NCI-H82 treated with DMSO at 0.1 percent for 48 hours (cell line): ENCODE measurements around the gene ZMYND15.

Experiments used
- DNase-seq: peaks from one replicate; lab custom pipeline; 2025; ENCODE audit not compliant: unreplicated experiment; lab: John Stamatoyannopoulos, UW

The ZMYND15 gene

GRCh38 chr17:4715063-4715744 lies 24.4 kb upstream of the ZMYND15 start:
- DNase-seq, result no peak

- no peak for DNase-seq
Observed at GRCh38 chr17:4716081-4716480, 23.6 kb upstream of the ZMYND15 start.

GRCh38 chr17:4717791-4718190 lies 21.8 kb upstream of the ZMYND15 start:
- DNase-seq, result no peak

- no peak for DNase-seq
Observed at GRCh38 chr17:4718276-4718675, 21.4 kb upstream of the ZMYND15 start.

DNA sequence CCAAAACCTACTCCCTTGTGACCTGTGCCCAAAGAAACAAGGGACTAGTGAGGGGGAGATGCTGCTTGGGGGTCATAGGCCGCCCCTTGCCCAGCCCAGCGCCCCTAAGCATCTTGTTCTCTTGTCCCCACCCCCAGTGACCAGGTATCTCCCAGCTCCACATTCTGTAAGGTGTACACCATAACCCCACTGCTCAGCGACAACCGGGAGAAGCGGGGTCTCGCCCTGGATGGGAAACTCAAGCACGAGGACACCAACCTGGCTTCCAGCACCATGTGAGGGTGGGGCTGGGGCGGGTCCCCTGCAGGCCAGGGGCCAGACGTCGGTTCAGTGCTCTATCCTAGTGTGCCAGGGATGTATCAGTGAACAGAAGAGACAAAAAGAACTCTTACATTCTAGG lies 20.5 kb upstream of the ZMYND15 start:
- DNase-seq, result no peak

DNA sequence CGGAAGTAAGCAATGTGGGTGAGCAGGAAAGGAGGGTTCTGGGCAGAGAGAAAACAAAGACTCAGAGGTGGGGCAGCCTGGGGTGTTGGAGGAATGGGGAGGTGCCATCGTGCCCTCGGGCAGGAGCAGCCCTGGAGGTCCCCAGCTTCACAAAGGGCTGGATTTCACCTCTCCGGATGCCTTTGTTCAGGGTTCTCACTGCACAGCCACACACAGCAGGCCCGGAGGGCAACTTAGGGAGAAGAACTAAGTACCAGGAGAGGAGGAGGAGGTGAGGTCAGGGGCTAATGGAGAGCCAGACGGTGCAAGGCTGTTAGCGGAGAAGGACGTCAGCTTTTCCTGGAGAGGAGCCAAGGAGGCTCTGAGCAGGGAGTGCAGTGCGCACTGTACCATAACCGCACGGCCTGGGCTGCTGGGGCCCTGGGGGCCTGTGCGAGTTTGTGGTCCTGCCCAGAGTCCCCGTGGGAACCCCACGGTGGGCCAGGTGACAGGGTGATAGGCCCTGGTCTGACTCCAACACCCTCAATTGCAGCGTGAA lies 19.9 kb upstream of the ZMYND15 start:
- peak; percentile 81 for DNase-seq

- DNase-seq, result no peak
Observed at GRCh38 chr17:4720787-4721186, 18.8 kb upstream of the ZMYND15 start.

GRCh38 chr17:4721203-4722135 lies 18.2 kb upstream of the ZMYND15 start:
- DNase-seq, result peak; percentile 86

GRCh38 chr17:4722678-4723240 lies 16.9 kb upstream of the ZMYND15 start:
- no peak for DNase-seq

GRCh38 chr17:4724650-4725049 lies 15.0 kb upstream of the ZMYND15 start:
- DNase-seq, result no peak

- no peak for DNase-seq
Observed at GRCh38 chr17:4725646-4726310, 13.9 kb upstream of the ZMYND15 start.

DNA sequence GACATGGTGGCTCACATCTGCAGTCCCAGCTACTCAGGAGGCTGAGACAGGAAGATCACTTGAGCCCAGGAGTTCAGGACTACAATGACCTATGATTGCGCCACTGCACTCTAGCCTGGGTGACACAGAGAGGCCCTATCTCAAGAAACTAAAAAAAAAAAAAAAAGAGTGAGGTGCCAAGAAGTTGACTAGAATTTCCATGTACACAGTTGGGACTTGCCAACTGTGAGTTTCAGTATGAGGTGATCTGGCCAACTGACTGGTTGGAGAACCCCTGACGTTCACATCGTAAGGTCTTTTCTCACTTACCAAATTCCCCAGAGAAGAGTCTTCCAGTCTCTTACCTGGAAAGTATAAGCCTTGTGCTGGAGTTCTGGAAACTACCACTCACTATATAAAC lies 11.5 kb upstream of the ZMYND15 start:
- no peak for DNase-seq

DNA sequence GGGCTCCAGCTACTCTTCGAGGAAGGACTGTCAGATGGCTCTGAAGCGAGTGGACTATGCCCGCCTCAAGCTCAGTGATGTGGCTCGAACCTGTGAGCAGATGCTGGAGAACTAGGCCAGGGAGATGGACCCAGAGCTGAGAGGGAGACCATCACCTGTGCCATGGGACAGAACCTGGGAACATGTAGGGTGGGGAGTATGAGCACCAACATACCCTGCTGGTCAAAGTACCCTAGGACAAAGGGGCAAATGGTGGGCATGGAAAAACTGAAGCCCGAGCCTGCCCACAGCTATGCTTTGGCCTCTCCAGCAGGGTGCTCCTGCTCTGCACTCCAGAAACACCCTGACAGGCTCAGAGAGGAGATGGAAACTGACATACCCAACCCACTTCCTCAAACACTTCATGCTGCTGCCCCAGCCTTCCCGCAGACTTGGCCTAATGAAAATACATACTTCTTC lies 6.5 kb upstream of the ZMYND15 start:
- no peak for DNase-seq

DNA sequence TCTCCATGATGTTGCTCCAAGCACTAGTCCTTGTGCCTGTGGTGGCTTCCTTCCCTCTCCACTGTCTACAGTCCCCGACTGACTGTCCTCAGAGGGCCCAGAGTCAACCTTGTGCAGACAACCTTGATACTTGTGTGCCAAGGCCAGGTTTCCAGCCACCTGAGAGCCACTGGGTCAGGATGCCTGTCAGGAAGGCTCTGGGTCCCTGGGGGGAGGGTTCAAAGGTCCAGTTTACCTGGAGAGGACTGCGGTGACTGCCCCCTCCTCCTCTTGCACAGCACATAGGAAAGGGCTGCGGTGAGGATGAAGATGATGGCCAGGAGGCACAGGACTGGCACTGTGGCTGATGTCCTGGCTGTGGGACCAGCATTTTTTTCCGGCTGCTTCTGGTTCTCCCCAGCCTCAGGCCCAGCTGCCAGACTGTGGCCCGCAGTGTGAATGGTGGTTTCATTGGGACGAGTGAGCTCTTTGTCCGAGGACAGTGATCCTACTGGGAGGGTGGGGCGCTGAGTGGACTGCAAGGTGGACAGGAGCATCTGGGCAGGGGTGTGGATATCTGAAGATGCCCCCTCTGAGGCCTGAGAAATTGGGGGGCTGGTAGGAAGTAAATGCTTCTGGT lies 4.7 kb upstream of the ZMYND15 start:
- DNase-seq, result no peak

DNA sequence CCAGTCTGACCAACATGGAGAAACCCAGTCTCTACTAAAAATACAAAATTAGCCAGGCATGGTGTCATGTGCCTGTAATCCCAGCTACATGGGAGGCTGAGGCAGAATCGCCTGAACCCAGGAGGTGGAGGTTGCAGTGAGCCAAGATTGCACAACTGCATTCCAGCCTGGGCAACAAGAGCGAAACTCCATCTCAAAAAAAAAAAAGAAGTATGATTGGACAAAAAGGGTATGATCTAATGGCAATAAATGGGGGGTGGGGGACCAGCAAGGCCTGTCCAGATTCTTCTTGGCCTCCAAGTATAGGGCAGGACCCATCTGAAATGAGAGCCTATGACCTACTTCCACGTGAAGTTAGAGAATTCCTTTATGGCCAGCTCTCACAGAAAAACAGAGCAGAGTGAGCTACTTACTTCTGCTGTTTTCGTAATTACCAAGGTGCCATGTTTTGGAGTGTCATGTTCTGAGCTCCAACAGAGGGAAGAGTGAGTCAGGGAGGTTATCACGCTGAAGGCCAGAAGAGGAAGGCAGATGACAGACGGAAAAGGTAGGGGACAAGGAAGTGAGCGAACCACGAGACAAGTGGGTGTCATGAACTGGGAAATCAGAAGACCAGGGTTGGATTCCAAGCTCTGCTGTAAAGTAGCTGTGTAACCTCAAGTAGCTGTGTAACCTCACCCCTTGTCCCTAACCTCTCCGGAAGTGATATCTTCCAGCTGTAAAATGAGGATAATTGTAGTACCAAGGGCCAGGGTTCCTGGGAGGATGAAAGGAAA lies 3.6 kb upstream of the ZMYND15 start:
- DNase-seq, result no peak

- DNase-seq, result no peak
Observed at GRCh38 chr17:4738136-4739121, 1.2 kb upstream of the ZMYND15 start.

- DNase-seq, result no peak
Observed at GRCh38 chr17:4740025-4740351, 355 bp downstream of the ZMYND15 start.

GRCh38 chr17:4740584-4740983 lies 951 bp downstream of the ZMYND15 start:
- DNase-seq, result no peak

- no peak for DNase-seq
Observed at GRCh38 chr17:4741544-4741943, 1.9 kb downstream of the ZMYND15 start.
